Measurements from ENCODE around the gene SP140.
"Not testable (repeated sequence)": the region's sequence is repeated elsewhere in the genome, so short reads cannot be mapped to it uniquely, and the experiment has no call there.

The SP140 gene

GRCh38 chr2:230226051-230226551 lies 565 bp downstream of the SP140 start:
- DNase-seq = no peak

- no peak for DNase-seq
Measured at GRCh38 chr2:230227216-230227615, 1.7 kb downstream of the SP140 start.

- DNase-seq = no peak
Measured at GRCh38 chr2:230230087-230230486, 4.6 kb downstream of the SP140 start.

GRCh38 chr2:230230496-230231200 lies 5.1 kb downstream of the SP140 start:
- no peak for DNase-seq

GRCh38 chr2:230231251-230231650 lies 5.7 kb downstream of the SP140 start:
- no peak for DNase-seq

GRCh38 chr2:230234122-230234722 lies 8.7 kb downstream of the SP140 start:
- no peak for DNase-seq

GRCh38 chr2:230234845-230235244 lies 9.3 kb downstream of the SP140 start:
- DNase-seq = no peak

GRCh38 chr2:230244211-230244610 lies 18.7 kb downstream of the SP140 start:
- DNase-seq = no peak

GRCh38 chr2:230246206-230246605 lies 20.7 kb downstream of the SP140 start:
- DNase-seq = no peak

- DNase-seq = no peak
Measured at GRCh38 chr2:230250231-230250630, 24.7 kb downstream of the SP140 start.

- DNase-seq = no peak
Measured at GRCh38 chr2:230254152-230254881, 28.8 kb downstream of the SP140 start.

GRCh38 chr2:230256733-230257332 lies 31.3 kb downstream of the SP140 start:
- no peak for DNase-seq

- no peak for DNase-seq
Measured at GRCh38 chr2:230258483-230258882, 32.9 kb downstream of the SP140 start.

GRCh38 chr2:230262246-230262645 lies 36.7 kb downstream of the SP140 start:
- no peak for DNase-seq

- DNase-seq = not testable (repeated sequence)
Measured at GRCh38 chr2:230264945-230265344, 39.4 kb downstream of the SP140 start.

GRCh38 chr2:230266638-230267037 lies 41.1 kb downstream of the SP140 start:
- no peak for DNase-seq

GRCh38 chr2:230267059-230267458 lies 41.5 kb downstream of the SP140 start:
- DNase-seq = no peak

- DNase-seq = no peak
Measured at GRCh38 chr2:230267556-230267955, 42.0 kb downstream of the SP140 start.

GRCh38 chr2:230268606-230269243 lies 43.2 kb downstream of the SP140 start:
- DNase-seq = no peak

GRCh38 chr2:230269715-230270114 lies 44.2 kb downstream of the SP140 start:
- no peak for DNase-seq

- no peak for DNase-seq
Measured at GRCh38 chr2:230282936-230283335, 57.4 kb downstream of the SP140 start.

- no peak for DNase-seq
Measured at GRCh38 chr2:230286048-230286447, 60.5 kb downstream of the SP140 start.

GRCh38 chr2:230289311-230289710 lies 63.8 kb downstream of the SP140 start:
- not testable (repeated sequence) for DNase-seq
